Measurements from ENCODE around the gene GOSR2. TPM values are rescaled to one million over a fixed set of nuclear protein-coding genes. Genes with fewer than 3 reads are reported as not detected.
A peak's percentile ranks its signal among the peaks of the same experiment; 100 is the strongest.

The GOSR2 gene
- total and polyA plus RNA-seq, 3 experiments from 2014 or later: 50.6 to 62.4 (median 61.1) TPM

GRCh38 chr17:46963571-46963970 lies 40.6 kb downstream of the GOSR2 start:
- ChIA-PET POLR2A (no interaction called here), CTCF (interaction anchor here (1.4 kb wide), 1 partner anchor 20 kb away, joined by 3 read pairs; no protein-coding TSS in a partner anchor)
- Histone ChIP-seq H3K4me3 (ENCODE audit: low read length) (no peak overlapping the region), H3K9me3 (ENCODE audit: low read length) (no peaks in the 10 kb centered on the region), H3K4me1 (ENCODE audit: insufficient read depth, low read length) (no peaks in the 10 kb centered on the region), H3K27ac (ENCODE audit: low read depth, low read length) (no peak overlapping the region), H3K36me3 (ENCODE audit: insufficient read depth, low read length) (no peaks in the 10 kb centered on the region), H3K27me3 (ENCODE audit: insufficient read depth, low read length, poor library complexity, severe bottlenecking) (no peaks in the 10 kb centered on the region)
- H3K27me3 Mint-ChIP-seq: peaks cover 0 to 2% of the 10 kb centered on the region in 2 donors
- DNase-seq: no peak
- H3K36me3 Mint-ChIP-seq: peaks cover 14 to 38% (median 35%) of the 10 kb centered on the region in 3 donors
- peaks cover 0 to 12% (median 2%) of the 10 kb centered on the region in 5 donors for H3K9me3 Mint-ChIP-seq
- H3K4me1 Mint-ChIP-seq: peaks cover 4 to 6% (median 6%) of the 10 kb centered on the region in 3 donors
- H3K4me3 Mint-ChIP-seq: no peak overlapping the region
- no peak overlapping the region for H3K27ac Mint-ChIP-seq

GRCh38 chr17:46964315-46965265 lies 41.6 kb downstream of the GOSR2 start:
- no peak overlapping the region for H3K27ac ChIP-seq (ENCODE audit: low read depth, low read length)
- ChIA-PET POLR2A (no interaction called here), CTCF (interaction anchor here (1.4 kb wide), 1 partner anchor 21 kb away, joined by 3 read pairs; no protein-coding TSS in a partner anchor)
- peaks cover 14 to 36% (median 31%) of the 10 kb centered on the region in 3 donors for H3K36me3 Mint-ChIP-seq
- H3K36me3 ChIP-seq (ENCODE audit: insufficient read depth, low read length): no peaks in the 10 kb centered on the region
- H3K4me3 ChIP-seq (ENCODE audit: low read length): no peak overlapping the region
- no peaks in the 10 kb centered on the region for H3K27me3 ChIP-seq (ENCODE audit: insufficient read depth, low read length, poor library complexity, severe bottlenecking)
- DNase-seq: no peak
- peaks cover 0 to 12% (median 2%) of the 10 kb centered on the region in 5 donors for H3K9me3 Mint-ChIP-seq
- peaks cover 4 to 6% (median 6%) of the 10 kb centered on the region in 3 donors for H3K4me1 Mint-ChIP-seq
- no peaks in the 10 kb centered on the region for H3K4me1 ChIP-seq (ENCODE audit: insufficient read depth, low read length)
- H3K4me3 Mint-ChIP-seq: no peak overlapping the region
- peaks cover 0 to 2% of the 10 kb centered on the region in 2 donors for H3K27me3 Mint-ChIP-seq
- no peaks in the 10 kb centered on the region for H3K9me3 ChIP-seq (ENCODE audit: low read length)
- H3K27ac Mint-ChIP-seq: no peak overlapping the region

- Mint-ChIP-seq H3K27me3 (peaks cover 0 to 3% of the 10 kb centered on the region in 2 donors), H3K36me3 (peaks cover 14 to 34% (median 23%) of the 10 kb centered on the region in 3 donors), H3K4me3 (no peak overlapping the region), H3K27ac (peak overlapping the region in 1 of 8 donors; percentile 86), H3K4me1 (no peaks in the 10 kb centered on the region), H3K9me3 (peaks cover 0 to 4% (median 0%) of the 10 kb centered on the region in 5 donors)
- ChIA-PET CTCF (interaction anchor here (1.9 kb wide), 1 partner anchor 27 kb away, joined by 6 read pairs; no protein-coding TSS in a partner anchor), POLR2A (interaction anchor here (0.5 kb wide), 1 partner anchor 22 kb away, joined by 5 read pairs; no protein-coding TSS in a partner anchor)
- H3K4me1 ChIP-seq (ENCODE audit: insufficient read depth, low read length): no peaks in the 10 kb centered on the region
- no peaks in the 10 kb centered on the region for H3K36me3 ChIP-seq (ENCODE audit: insufficient read depth, low read length)
- no peaks in the 10 kb centered on the region for H3K27me3 ChIP-seq (ENCODE audit: insufficient read depth, low read length, poor library complexity, severe bottlenecking)
- no peak for DNase-seq
- H3K4me3 ChIP-seq (ENCODE audit: low read length): no peak overlapping the region
- H3K27ac ChIP-seq (ENCODE audit: low read depth, low read length): no peak overlapping the region
- no peaks in the 10 kb centered on the region for H3K9me3 ChIP-seq (ENCODE audit: low read length)
These were observed 45.4 kb downstream of the GOSR2 start for GRCh38 chr17:46968224-46968834.

GRCh38 chr17:46968896-46969295 lies 45.9 kb downstream of the GOSR2 start:
- Mint-ChIP-seq H3K4me3 (no peak overlapping the region), H3K9me3 (peaks cover 0 to 2% (median 0%) of the 10 kb centered on the region in 5 donors), H3K36me3 (peaks cover 14 to 34% (median 23%) of the 10 kb centered on the region in 3 donors), H3K4me1 (no peaks in the 10 kb centered on the region), H3K27me3 (peaks cover 0 to 3% of the 10 kb centered on the region in 2 donors), H3K27ac (no peak overlapping the region)
- H3K36me3 ChIP-seq (ENCODE audit: insufficient read depth, low read length): no peaks in the 10 kb centered on the region
- ChIA-PET CTCF (interaction anchor here (1.9 kb wide), 1 partner anchor 27 kb away, joined by 6 read pairs; no protein-coding TSS in a partner anchor), POLR2A (no interaction called here)
- no peak for DNase-seq
- no peaks in the 10 kb centered on the region for H3K4me1 ChIP-seq (ENCODE audit: insufficient read depth, low read length)
- H3K9me3 ChIP-seq (ENCODE audit: low read length): no peaks in the 10 kb centered on the region
- no peak overlapping the region for H3K4me3 ChIP-seq (ENCODE audit: low read length)
- no peak overlapping the region for H3K27ac ChIP-seq (ENCODE audit: low read depth, low read length)
- no peaks in the 10 kb centered on the region for H3K27me3 ChIP-seq (ENCODE audit: insufficient read depth, low read length, poor library complexity, severe bottlenecking)

- no peak overlapping the region for H3K4me3 Mint-ChIP-seq
- H3K4me3 ChIP-seq (ENCODE audit: low read length): no peak overlapping the region
- H3K27me3 ChIP-seq (ENCODE audit: insufficient read depth, low read length, poor library complexity, severe bottlenecking): no peaks in the 10 kb centered on the region
- no peaks in the 10 kb centered on the region for H3K4me1 Mint-ChIP-seq
- no peak for DNase-seq
- ChIA-PET CTCF (no interaction called here), POLR2A (no interaction called here)
- H3K36me3 ChIP-seq (ENCODE audit: insufficient read depth, low read length): no peaks in the 10 kb centered on the region
- H3K27ac Mint-ChIP-seq: no peak overlapping the region
- H3K27me3 Mint-ChIP-seq: peaks cover 7 to 9% of the 10 kb centered on the region in 2 donors
- H3K9me3 ChIP-seq (ENCODE audit: low read length): no peaks in the 10 kb centered on the region
- no peaks in the 10 kb centered on the region for H3K9me3 Mint-ChIP-seq
- H3K36me3 Mint-ChIP-seq: peaks cover 16 to 28% (median 18%) of the 10 kb centered on the region in 3 donors
- no peak overlapping the region for H3K27ac ChIP-seq (ENCODE audit: low read depth, low read length)
- H3K4me1 ChIP-seq (ENCODE audit: insufficient read depth, low read length): no peaks in the 10 kb centered on the region
These were observed 48.8 kb downstream of the GOSR2 start for GRCh38 chr17:46971647-46972300.

- Histone ChIP-seq H3K9me3 (ENCODE audit: low read length) (no peaks in the 10 kb centered on the region), H3K36me3 (ENCODE audit: insufficient read depth, low read length) (no peaks in the 10 kb centered on the region), H3K4me1 (ENCODE audit: insufficient read depth, low read length) (no peaks in the 10 kb centered on the region), H3K4me3 (ENCODE audit: low read length) (no peak overlapping the region), H3K27me3 (ENCODE audit: insufficient read depth, low read length, poor library complexity, severe bottlenecking) (no peaks in the 10 kb centered on the region), H3K27ac (ENCODE audit: low read depth, low read length) (no peak overlapping the region)
- H3K27me3 Mint-ChIP-seq: peaks cover 10 to 15% of the 10 kb centered on the region in 2 donors
- H3K4me1 Mint-ChIP-seq: no peaks in the 10 kb centered on the region
- peaks cover 11 to 23% (median 13%) of the 10 kb centered on the region in 3 donors for H3K36me3 Mint-ChIP-seq
- DNase-seq: no peak
- POLR2A ChIA-PET: no interaction called here
- CTCF ChIA-PET: no interaction called here
- no peak overlapping the region for H3K4me3 Mint-ChIP-seq
- H3K9me3 Mint-ChIP-seq: no peaks in the 10 kb centered on the region
- H3K27ac Mint-ChIP-seq: no peak overlapping the region
These were observed 49.4 kb downstream of the GOSR2 start for GRCh38 chr17:46972346-46972745.

GRCh38 chr17:46974086-46974485 lies 51.1 kb downstream of the GOSR2 start:
- H3K4me3 Mint-ChIP-seq: no peak overlapping the region
- POLR2A ChIA-PET: no interaction called here
- Histone ChIP-seq H3K27me3 (ENCODE audit: insufficient read depth, low read length, poor library complexity, severe bottlenecking) (peaks cover 5% of the 10 kb centered on the region), H3K36me3 (ENCODE audit: insufficient read depth, low read length) (no peaks in the 10 kb centered on the region), H3K9me3 (ENCODE audit: low read length) (no peaks in the 10 kb centered on the region), H3K4me1 (ENCODE audit: insufficient read depth, low read length) (no peaks in the 10 kb centered on the region), H3K27ac (ENCODE audit: low read depth, low read length) (no peak overlapping the region), H3K4me3 (ENCODE audit: low read length) (no peak overlapping the region)
- H3K9me3 Mint-ChIP-seq: peaks cover 0 to 4% (median 0%) of the 10 kb centered on the region in 5 donors
- peaks cover 4 to 8% (median 4%) of the 10 kb centered on the region in 3 donors for H3K36me3 Mint-ChIP-seq
- peaks cover 18 to 27% of the 10 kb centered on the region in 2 donors for H3K27me3 Mint-ChIP-seq
- H3K27ac Mint-ChIP-seq: peak overlapping the region in 1 of 8 donors; percentile 9
- no peak for DNase-seq
- CTCF ChIA-PET: no interaction called here
- peaks cover 7 to 10% (median 8%) of the 10 kb centered on the region in 3 donors for H3K4me1 Mint-ChIP-seq
